Ovary (tissue), 9 donors: ENCODE data around the gene SRC. TPM values are rescaled to one million over a fixed set of nuclear protein-coding genes. Genes with fewer than 3 reads are reported as not detected.
A peak's percentile ranks its signal among the peaks of the same experiment; 100 is the strongest.

Experiments used
- DNase-seq, 5 donors: peaks; one replicate each; pipeline ENCODE4 v3.0.0-alpha.2; 2019 to 2020
- H3K27ac ChIP-seq, 2 donors: fragments of 200-600 bp; one replicate each; pipeline versions ENCODE4 v1.5.1 to v1.8.0; 2019 to 2022
- H3K27me3 ChIP-seq: fragments of 200-600 bp; one replicate; pipeline ENCODE4 v1.8.0; 2022
- H3K36me3 ChIP-seq: fragments of 200-600 bp; sonication (generic); one replicate; pipeline ENCODE4 v1.5.1; 2019
- H3K4me1 ChIP-seq: one replicate; pipeline ENCODE4 v1.8.1; 2013; ENCODE audit warnings: mild to moderate bottlenecking, moderate library complexity; ENCODE audit not compliant: insufficient read depth
- H3K4me3 ChIP-seq: fragments of 200-600 bp; sonication (generic); one replicate; pipeline ENCODE4 v1.5.1; 2017
- H3K9me3 ChIP-seq, 2 donors: fragments of 200-600 bp in 1 of 2; sonication (generic) in 1 of 2; one replicate each; pipeline versions ENCODE4 v1.5.1 to v1.8.1; 2013 to 2019; ENCODE audit warnings: mild to moderate bottlenecking in 1 of 2, moderate library complexity in 1 of 2
- CTCF ChIP-seq, 3 donors: fragments of 450-650 bp in 2 of 3; fragments of 200-600 bp in 1 of 3; IDR thresholded peaks; one replicate each; pipeline versions ENCODE4 v1.5.1 to v1.8.0; 2016 to 2022; ENCODE audit warnings: antibody characterized with exemption in 3 of 3, mild to moderate bottlenecking in 1 of 3
- EP300 ChIP-seq: sonication (generic); formaldehyde crosslinking; IDR thresholded peaks from one replicate; pipeline ENCODE4 v1.6.1; 2017; ENCODE audit warnings: antibody characterized with exemption
- POLR2A ChIP-seq: fragments of 450-650 bp; IDR thresholded peaks from one replicate; pipeline ENCODE4 v1.6.1; 2017; ENCODE audit warnings: antibody characterized with exemption, mild to moderate bottlenecking, moderate library complexity
- WGBS, 3 donors: extraction: QIAGEN DNeasy Blood & Tissue Kit in 1 of 3; methylation state at CpG; one replicate each; pipeline versions ENCODE4 v1.1.5 to v1.1.7; 2013 to 2017; 5-methylcytosine and 5-hydroxymethylcytosine counted together
- intact Hi-C, 4 donors: fragments of 100-400 bp; cut with DNase I; formaldehyde crosslinking; loops; one replicate each; pipeline versions ENCODE4 v1.11.0 to v1.15.1; 2022 to 2023
- polyA plus RNA-seq, 2 donors: library from polyadenylated mRNA; stranded (reverse); fragments of 200-250 nt in 1 of 2; fragments of 350-450 nt in 1 of 2; fragmentation: Illumina TruSeq in 1 of 2; extraction: RNeasy Lipid Tissue Mini Kit (QIAGEN cat#74804) in 1 of 2; gene quantifications; one replicate each; pipeline ENCODE4 v1.2.3, GENCODE V29; 2013 to 2014
- total RNA-seq, 7 donors: library from RNA; depleted of rRNA in 2 of 7; stranded (reverse); fragments of >200 nt in 2 of 7; fragmentation: NEBNext Ultra II Directional in 3 of 7; extraction: Animal tissue kit (Norgen Biotek cat#: 25700) in 3 of 7; gene quantifications; one replicate each; pipeline versions ENCODE4 v1.1.0 to v1.2.4, GENCODE V29; 2016 to 2023
- donor health status: DM: no; HTN: no; CAD: no; lungs with moderate emphysema.
- donor health status: DM: no; HTN: no; CAD: no.
- donor health status: Bipolar disorder and iron deficiency.
- donor health status: DM: yes; HTN: yes; CAD: no.
- donor health status: DM: no; HTN: no; CAD: no.
- donor health status: DM: yes; HTN: yes; CAD: no.

Gene SRC
- total and polyA plus RNA-seq, 9 donors: 17.0 to 72.7 (median 34.7) TPM

GRCh38 chr20:37387519-37388269, 41.8 kb downstream of the SRC start:
- peak in 1 of 5 donors; percentile 12 for DNase-seq
- TF ChIP-seq POLR2A (no peak), EP300 (no peak), CTCF (IDR thresholded peaks at IDR 0.05) (no peak)
- intact Hi-C loops: loop anchor here (5.0 to 10.0 kb wide), 5 partner anchors 137 to 193 kb away; partner anchors contain the start of genes BLCAP (in 2 of the 4) and NNAT (in 1 of the 4)
- no peaks in the 10 kb centered on the region for H3K9me3 ChIP-seq
- H3K36me3 ChIP-seq: no peaks in the 10 kb centered on the region
- H3K27ac ChIP-seq: no peak overlapping the region
- H3K4me1 ChIP-seq: peaks cover 7% of the 10 kb centered on the region
- H3K27me3 ChIP-seq: no peaks in the 10 kb centered on the region
- no peak overlapping the region for H3K4me3 ChIP-seq
- WGBS, 3 donors: 87 to 90% (median 88%) methylated on average over 13 of the region's 13 CpGs

- no peak overlapping the region for H3K4me3 ChIP-seq
- peak in 4 of 5 donors; percentile 7 to 30 (median 18) for DNase-seq
- H3K27ac ChIP-seq: no peak overlapping the region
- H3K27me3 ChIP-seq: no peaks in the 10 kb centered on the region
- 85 to 91% (median 85%) methylated on average over 9 of the region's 9 CpGs for WGBS, 3 donors
- intact Hi-C loops: loop anchor here (5.0 to 10.0 kb wide), 5 partner anchors 136 to 194 kb away; partner anchors contain the start of genes BLCAP (in 2 of the 4) and NNAT (in 1 of the 4)
- TF ChIP-seq EP300 (no peak), CTCF (IDR thresholded peaks at IDR 0.05) (no peak), POLR2A (no peak)
- H3K9me3 ChIP-seq: no peaks in the 10 kb centered on the region
- peaks cover 7% of the 10 kb centered on the region for H3K4me1 ChIP-seq
- no peaks in the 10 kb centered on the region for H3K36me3 ChIP-seq
Observed at GRCh38 chr20:37388831-37389230, 42.9 kb downstream of the SRC start.

GRCh38 chr20:37389241-37389747, 43.4 kb downstream of the SRC start:
- DNase-seq: peak in 3 of 5 donors; percentile 6 to 37 (median 20)
- Histone ChIP-seq H3K36me3 (no peaks in the 10 kb centered on the region), H3K4me1 (peaks cover 4% of the 10 kb centered on the region), H3K27me3 (no peaks in the 10 kb centered on the region), H3K4me3 (no peak overlapping the region), H3K9me3 (no peaks in the 10 kb centered on the region), H3K27ac (no peak overlapping the region)
- WGBS, 3 donors: 77 to 86% (median 79%) methylated on average over 12 of the region's 12 CpGs
- intact Hi-C loops: loop anchor here (5.0 to 10.0 kb wide), 5 partner anchors 136 to 194 kb away; partner anchors contain the start of genes BLCAP (in 2 of the 4) and NNAT (in 1 of the 4)
- TF ChIP-seq POLR2A: no peak
- no peak for TF ChIP-seq CTCF (IDR thresholded peaks at IDR 0.05)
- no peak for TF ChIP-seq EP300

GRCh38 chr20:37389844-37390275, 43.9 kb downstream of the SRC start:
- peak in 3 of 5 donors; percentile 10 to 30 (median 14) for DNase-seq

More at GRCh38 chr20:37389844-37390275, 43.9 kb downstream of the SRC start:
- Histone ChIP-seq H3K36me3 (no peaks in the 10 kb centered on the region), H3K9me3 (no peaks in the 10 kb centered on the region), H3K27ac (no peak overlapping the region), H3K4me1 (peaks cover 3% of the 10 kb centered on the region), H3K27me3 (no peaks in the 10 kb centered on the region), H3K4me3 (no peak overlapping the region)
- TF ChIP-seq EP300 (no peak), CTCF (IDR thresholded peaks at IDR 0.05) (no peak), POLR2A (no peak)
- WGBS, 3 donors: 90 to 94% (median 92%) methylated on average over 6 of the region's 6 CpGs
- intact Hi-C loops: loop anchor here (5.0 to 10.0 kb wide), 5 partner anchors 135 to 195 kb away; partner anchors contain the start of genes BLCAP (in 3 of the 4) and NNAT (in 2 of the 4)
